Endometrial microvascular endothelial cells (primary cell): ENCODE results near the gene MEGF8. TPM values are rescaled to one million over a fixed set of nuclear protein-coding genes. Genes with fewer than 3 reads are reported as not detected.

Source experiments
- in situ Hi-C: cut with HindIII; loops from 2 replicates; pipeline ENCODE4 v1.10.0; 2017; ENCODE audit warnings: low sequenced_read_pairs, low pct_unique_long_range_greater_than_20kb; ENCODE audit errors: inconsistent ontology term
- total RNA-seq: library from RNA; depleted of rRNA; stranded (reverse); fragments of >200 nt; gene quantifications from one replicate; pipeline ENCODE4 v1.2.3, GENCODE V29; 2015; ENCODE audit errors: inconsistent ontology term

The MEGF8 gene
- total RNA-seq, 1 donor from 2014 or later = 17.4 TPM

GRCh38 chr19:42344336-42344893 lies 19.0 kb downstream of the MEGF8 start:
- in situ Hi-C loops = no loop called here

GRCh38 chr19:42345191-42345812 lies 19.9 kb downstream of the MEGF8 start:
- in situ Hi-C loops = no loop called here

- in situ Hi-C loops = no loop called here
Observed at GRCh38 chr19:42348211-42348610, 22.8 kb downstream of the MEGF8 start.

- in situ Hi-C loops = no loop called here
Observed at GRCh38 chr19:42349378-42350107, 24.1 kb downstream of the MEGF8 start.

GRCh38 chr19:42350417-42350816 lies 25.0 kb downstream of the MEGF8 start:
- in situ Hi-C loops = no loop called here

GRCh38 chr19:42351079-42351735 lies 25.8 kb downstream of the MEGF8 start:
- in situ Hi-C loops = no loop called here

GRCh38 chr19:42352301-42353259 lies 27.1 kb downstream of the MEGF8 start:
- in situ Hi-C loops = no loop called here

- in situ Hi-C loops = no loop called here
Observed at GRCh38 chr19:42353341-42354015, 28.0 kb downstream of the MEGF8 start.

GRCh38 chr19:42355896-42356295 lies 30.5 kb downstream of the MEGF8 start:
- in situ Hi-C loops = no loop called here

- in situ Hi-C loops = no loop called here
Observed at GRCh38 chr19:42356686-42357085, 31.3 kb downstream of the MEGF8 start.

- in situ Hi-C loops = no loop called here
Observed at GRCh38 chr19:42357290-42357689, 31.9 kb downstream of the MEGF8 start.

- in situ Hi-C loops = no loop called here
Observed at GRCh38 chr19:42360787-42361544, 35.5 kb downstream of the MEGF8 start.

GRCh38 chr19:42361545-42361910 lies 36.1 kb downstream of the MEGF8 start:
- in situ Hi-C loops = no loop called here

GRCh38 chr19:42362342-42362741 lies 36.9 kb downstream of the MEGF8 start:
- in situ Hi-C loops = no loop called here

- in situ Hi-C loops = no loop called here
Observed at GRCh38 chr19:42362891-42363440, 37.5 kb downstream of the MEGF8 start.

GRCh38 chr19:42363614-42364346 lies 38.3 kb downstream of the MEGF8 start:
- in situ Hi-C loops = no loop called here

- in situ Hi-C loops = no loop called here
Observed at GRCh38 chr19:42366673-42367072, 41.2 kb downstream of the MEGF8 start.
